Glutamatergic neuron (in vitro differentiated cells): ENCODE results near the gene ARHGEF4. TPM values are rescaled to one million over a fixed set of nuclear protein-coding genes. Genes with fewer than 3 reads are reported as not detected.

Experiments used
- DNase-seq: peaks from one replicate; pipeline ENCODE4 v3.0.0; 2022
- H3K27ac Mint-ChIP-seq: one replicate; pipeline ENCODE4 v1.8.0; 2020; ENCODE audit warnings: mild to moderate bottlenecking, mixed read lengths, inconsistent platforms; ENCODE audit not compliant: unreplicated experiment
- H3K27me3 Mint-ChIP-seq: one replicate; pipeline ENCODE4 v1.8.0; 2020; ENCODE audit warnings: mild to moderate bottlenecking, moderate library complexity, mixed read lengths, inconsistent platforms; ENCODE audit not compliant: unreplicated experiment
- H3K36me3 Mint-ChIP-seq: one replicate; pipeline ENCODE4 v1.8.0; 2020; ENCODE audit warnings: mild to moderate bottlenecking, mixed read lengths, inconsistent platforms; ENCODE audit not compliant: unreplicated experiment
- H3K4me1 Mint-ChIP-seq: one replicate; pipeline ENCODE4 v1.8.0; 2020; ENCODE audit warnings: mild to moderate bottlenecking, low read depth, mixed read lengths, inconsistent platforms; ENCODE audit not compliant: unreplicated experiment
- H3K4me3 Mint-ChIP-seq: one replicate; pipeline ENCODE4 v1.8.0; 2020; ENCODE audit warnings: mild to moderate bottlenecking, mixed read lengths, inconsistent platforms; ENCODE audit not compliant: unreplicated experiment
- H3K9me3 Mint-ChIP-seq: one replicate; pipeline ENCODE4 v1.8.0; 2020; ENCODE audit warnings: mild to moderate bottlenecking, moderate library complexity, mixed read lengths, inconsistent platforms; ENCODE audit not compliant: unreplicated experiment
- total RNA-seq: library from RNA; stranded (reverse); fragmentation: NEBNext Ultra II Directional; extraction: Animal tissue kit (Norgen Biotek cat#: 25700); gene quantifications from one replicate; pipeline ENCODE4 v1.2.1, GENCODE V29; 2021; ENCODE audit not compliant: unreplicated experiment
- TF ChIP-seq, protein P1 (sequence below): fragments of 200-600 bp; sonication (generic); IDR thresholded peaks from one replicate; pipeline ENCODE4 v1.5.0; 2021; ENCODE audit not compliant: partially characterized antibody, unreplicated experiment

Gene ARHGEF4
- total RNA-seq, 1 donor from 2014 or later: 6.1 TPM

DNA sequence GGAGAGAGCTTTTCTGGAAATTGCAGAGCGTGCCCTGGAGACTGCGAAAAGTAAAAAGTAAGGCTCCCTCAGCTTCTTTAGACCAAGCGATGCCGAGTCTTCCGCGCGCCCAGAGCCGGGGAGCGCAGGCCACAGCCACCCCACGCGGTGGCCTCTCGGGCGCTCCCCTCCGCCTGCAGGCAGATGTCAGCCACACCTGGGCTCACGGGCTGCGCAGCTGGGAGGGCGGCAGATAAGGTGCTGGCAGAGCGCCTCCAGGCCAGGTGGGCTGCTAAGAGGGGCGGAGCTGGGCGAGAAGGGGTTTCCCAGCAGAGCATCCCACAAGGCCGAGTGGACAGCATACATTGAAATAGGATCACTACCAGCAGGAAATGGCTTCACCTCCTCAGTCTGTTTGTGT lies 81.7 kb downstream of the ARHGEF4 start:
- Mint-ChIP-seq H3K27ac (no peak overlapping the region), H3K9me3 (no peaks in the 10 kb centered on the region), H3K4me3 (no peak overlapping the region)

DNA sequence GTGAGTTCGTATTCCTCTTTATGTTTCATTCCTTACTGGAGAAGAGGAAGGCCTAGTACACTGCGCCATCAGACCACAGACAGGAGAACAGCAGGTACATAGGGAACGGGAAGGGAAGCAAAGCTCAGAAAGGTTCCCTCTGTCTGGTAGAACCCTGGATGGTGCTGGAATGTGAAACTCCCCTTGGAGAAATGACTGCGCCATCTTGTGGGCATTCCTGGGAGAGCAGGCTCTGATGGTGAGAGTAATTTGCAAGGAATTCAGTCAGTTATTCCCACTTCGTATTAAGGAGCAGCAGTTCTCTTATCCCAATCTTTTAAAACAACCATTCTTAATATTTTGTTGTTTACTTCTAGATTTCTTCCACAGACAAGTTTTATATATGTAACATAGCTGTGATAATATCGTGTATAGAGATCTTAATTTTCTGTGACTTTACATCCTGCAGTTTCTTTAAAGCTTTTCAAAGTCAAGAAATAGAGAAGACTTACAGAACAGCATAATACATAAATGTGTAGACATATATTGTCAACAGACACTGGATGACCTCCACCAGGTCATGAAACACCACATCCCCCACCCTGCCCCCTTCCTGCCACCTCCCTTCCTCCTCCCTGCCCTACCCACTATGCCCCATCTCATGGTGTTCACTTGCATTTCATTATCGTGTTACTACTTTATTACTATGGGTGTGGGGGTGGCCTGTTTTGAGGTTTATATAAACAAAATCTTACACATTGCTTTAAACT lies 83.9 kb downstream of the ARHGEF4 start:
- Mint-ChIP-seq H3K36me3 (no peaks in the 10 kb centered on the region), H3K9me3 (no peaks in the 10 kb centered on the region), H3K4me1 (no peaks in the 10 kb centered on the region), H3K27me3 (peaks cover 1% of the 10 kb centered on the region), H3K4me3 (no peak overlapping the region), H3K27ac (no peak overlapping the region)
- peak; percentile 91 for DNase-seq
- TF ChIP-seq, protein P1, sequence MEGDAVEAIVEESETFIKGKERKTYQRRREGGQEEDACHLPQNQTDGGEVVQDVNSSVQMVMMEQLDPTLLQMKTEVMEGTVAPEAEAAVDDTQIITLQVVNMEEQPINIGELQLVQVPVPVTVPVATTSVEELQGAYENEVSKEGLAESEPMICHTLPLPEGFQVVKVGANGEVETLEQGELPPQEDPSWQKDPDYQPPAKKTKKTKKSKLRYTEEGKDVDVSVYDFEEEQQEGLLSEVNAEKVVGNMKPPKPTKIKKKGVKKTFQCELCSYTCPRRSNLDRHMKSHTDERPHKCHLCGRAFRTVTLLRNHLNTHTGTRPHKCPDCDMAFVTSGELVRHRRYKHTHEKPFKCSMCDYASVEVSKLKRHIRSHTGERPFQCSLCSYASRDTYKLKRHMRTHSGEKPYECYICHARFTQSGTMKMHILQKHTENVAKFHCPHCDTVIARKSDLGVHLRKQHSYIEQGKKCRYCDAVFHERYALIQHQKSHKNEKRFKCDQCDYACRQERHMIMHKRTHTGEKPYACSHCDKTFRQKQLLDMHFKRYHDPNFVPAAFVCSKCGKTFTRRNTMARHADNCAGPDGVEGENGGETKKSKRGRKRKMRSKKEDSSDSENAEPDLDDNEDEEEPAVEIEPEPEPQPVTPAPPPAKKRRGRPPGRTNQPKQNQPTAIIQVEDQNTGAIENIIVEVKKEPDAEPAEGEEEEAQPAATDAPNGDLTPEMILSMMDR: peak; percentile 92

More for the DNA sequence above, 81.7 kb downstream of the ARHGEF4 start:
- Mint-ChIP-seq H3K27me3 (peaks cover 1% of the 10 kb centered on the region), H3K36me3 (no peaks in the 10 kb centered on the region), H3K4me1 (no peaks in the 10 kb centered on the region)
- DNase-seq: no peak
- TF ChIP-seq, protein P1: no peak

DNA sequence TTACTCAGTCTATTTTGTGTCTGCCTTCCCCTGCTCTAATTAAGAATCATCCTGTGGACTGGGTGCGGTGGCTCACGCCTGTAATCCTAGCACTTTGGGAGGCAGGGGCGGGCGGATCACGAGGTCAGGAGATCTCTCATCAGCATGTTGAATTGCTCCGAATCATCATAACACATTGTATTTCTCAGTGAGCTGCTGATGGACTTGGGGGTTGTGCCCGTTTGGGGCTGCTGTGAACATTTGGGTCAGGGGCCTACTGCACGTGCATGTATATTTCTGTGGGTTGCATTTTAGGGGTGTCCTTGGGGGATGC lies 84.4 kb downstream of the ARHGEF4 start:
- Mint-ChIP-seq H3K9me3 (no peaks in the 10 kb centered on the region), H3K36me3 (no peaks in the 10 kb centered on the region), H3K27ac (no peak overlapping the region), H3K4me3 (no peak overlapping the region), H3K4me1 (no peaks in the 10 kb centered on the region), H3K27me3 (peaks cover 1% of the 10 kb centered on the region)
- DNase-seq: no peak
- TF ChIP-seq, protein P1: no peak

DNA sequence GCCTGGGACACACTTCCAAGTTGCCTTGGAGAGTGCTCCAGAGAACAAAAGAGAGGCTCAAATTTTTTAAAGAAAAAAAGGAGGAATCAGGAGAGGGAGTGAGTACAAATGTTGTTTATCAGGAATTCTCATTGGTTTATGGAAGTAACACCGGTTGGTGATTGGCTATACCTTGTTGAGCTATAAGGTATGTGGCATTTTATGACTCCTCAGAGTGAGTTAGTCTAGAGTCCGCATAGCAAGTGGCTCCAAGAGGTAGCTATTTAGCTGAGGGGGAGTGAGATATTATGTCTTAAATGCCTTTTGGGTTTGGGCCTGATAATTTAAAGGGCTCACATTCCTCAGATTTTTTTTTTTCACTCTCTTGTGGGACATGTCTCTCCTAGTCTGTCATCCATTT lies 85.7 kb downstream of the ARHGEF4 start:
- H3K27ac Mint-ChIP-seq: no peak overlapping the region
- peaks cover 1% of the 10 kb centered on the region for H3K27me3 Mint-ChIP-seq
- no peaks in the 10 kb centered on the region for H3K36me3 Mint-ChIP-seq
- no peak overlapping the region for H3K4me3 Mint-ChIP-seq
- DNase-seq: no peak
- TF ChIP-seq, protein P1: no peak
- peaks cover 1% of the 10 kb centered on the region for H3K9me3 Mint-ChIP-seq
- H3K4me1 Mint-ChIP-seq: no peaks in the 10 kb centered on the region

DNA sequence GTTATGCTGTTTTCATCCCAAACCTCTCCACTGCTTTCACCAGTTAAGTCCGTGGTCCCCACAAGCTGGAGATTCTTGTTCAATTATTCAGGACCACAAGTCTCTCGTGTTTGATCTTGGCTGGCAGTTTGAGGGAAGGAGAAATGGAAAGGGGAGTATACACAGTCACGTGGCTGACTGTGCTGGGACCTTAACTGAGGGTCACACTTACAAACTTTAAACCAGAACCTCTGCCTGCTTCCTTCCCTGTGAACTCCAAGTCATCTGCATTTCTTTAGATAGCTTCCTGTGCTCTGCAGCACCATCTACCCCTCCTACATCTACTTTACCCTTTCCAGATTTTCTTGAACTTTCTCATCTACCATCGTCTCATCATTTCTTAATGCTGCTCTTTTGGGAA lies 91.7 kb downstream of the ARHGEF4 start:
- Mint-ChIP-seq H3K4me3 (no peak overlapping the region), H3K36me3 (no peaks in the 10 kb centered on the region)

More for the DNA sequence above, 91.7 kb downstream of the ARHGEF4 start:
- Mint-ChIP-seq H3K27me3 (no peaks in the 10 kb centered on the region), H3K4me1 (no peaks in the 10 kb centered on the region), H3K27ac (no peak overlapping the region), H3K9me3 (peaks cover 1% of the 10 kb centered on the region)
- no peak for DNase-seq
- TF ChIP-seq, protein P1: no peak
